Lower lobe of right lung (tissue), 2 donors: ENCODE measurements around the gene KRTAP4-8. TPM values are rescaled to one million over a fixed set of nuclear protein-coding genes. Genes with fewer than 3 reads are reported as not detected.
"Not testable (repeated sequence)": the region's sequence is repeated elsewhere in the genome, so short reads cannot be mapped to it uniquely, and the experiment has no call there.

Source experiments
- ATAC-seq, 2 donors: fragments of 200-7000 bp; cut with Tn5 transposase; one replicate each; pipeline ENCODE4 v1.9.1; 2020 to 2022; ENCODE audit warnings: mild to moderate bottlenecking in 2 of 2, moderate library complexity in 2 of 2
- DNase-seq: peaks from one replicate; pipeline ENCODE4 v3.0.0-alpha.2; 2020
- H3K27ac ChIP-seq: fragments of 200-600 bp; one replicate; pipeline ENCODE4 v1.8.0; 2022
- H3K27me3 ChIP-seq: fragments of 200-600 bp; one replicate; pipeline ENCODE4 v1.8.0; 2022; ENCODE audit warnings: low read depth
- H3K36me3 ChIP-seq: fragments of 200-600 bp; one replicate; pipeline ENCODE4 v1.8.0; 2022; ENCODE audit warnings: mild to moderate bottlenecking
- H3K4me1 ChIP-seq: fragments of 200-600 bp; one replicate; pipeline ENCODE4 v1.8.0; 2022
- H3K4me3 ChIP-seq: fragments of 200-600 bp; one replicate; pipeline ENCODE4 v1.8.0; 2022; ENCODE audit warnings: mild to moderate bottlenecking
- H3K9me3 ChIP-seq: fragments of 200-600 bp; one replicate; pipeline ENCODE4 v1.8.0; 2022
- CTCF ChIP-seq: fragments of 200-600 bp; IDR thresholded peaks from one replicate; pipeline ENCODE4 v1.8.0; 2022; ENCODE audit warnings: antibody characterized with exemption, mild to moderate bottlenecking
- intact Hi-C: fragments of 100-400 bp; cut with DNase I; formaldehyde crosslinking; loops from one replicate; pipeline ENCODE4 v1.11.0; 2022
- total RNA-seq: library from RNA; stranded (reverse); fragmentation: NEBNext Ultra II Directional; extraction: Animal tissue kit (Norgen Biotek cat#: 25700); gene quantifications from one replicate; pipeline ENCODE4 v1.2.1, GENCODE V29; 2021
- donor health status: DM: no; HTN: yes; CAD: no; lungs with severe emphysema.

KRTAP4-8 gene
- total RNA-seq, 1 donor from 2014 or later: not detected

DNA sequence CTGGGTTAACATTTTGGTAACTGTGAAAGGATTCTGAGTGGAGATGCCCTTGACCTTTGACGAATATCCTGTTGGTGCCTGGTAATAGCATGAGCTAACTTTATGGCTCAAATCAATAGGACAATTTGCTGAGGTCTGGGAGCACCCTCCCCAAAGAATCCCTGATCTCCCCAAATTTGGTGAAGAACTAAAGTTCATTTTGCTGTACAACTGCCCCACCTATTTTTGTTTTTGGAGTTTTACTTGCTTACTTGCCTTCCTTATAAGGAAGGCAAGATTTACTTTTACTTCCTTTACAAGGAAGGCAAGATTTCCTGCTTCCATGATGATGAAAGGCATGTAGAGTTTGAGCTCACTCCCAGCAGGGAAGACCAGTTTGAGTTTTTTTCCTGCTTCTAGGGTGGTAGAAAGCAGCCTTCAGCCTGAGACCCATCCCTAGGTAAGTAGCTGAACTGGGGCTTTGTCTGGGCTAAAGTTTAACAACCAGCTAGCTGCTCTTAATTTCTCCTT lies 10.1 kb upstream of the KRTAP4-8 start:
- Histone ChIP-seq H3K9me3 (no peaks in the 10 kb centered on the region), H3K4me1 (no peaks in the 10 kb centered on the region), H3K27me3 (no peaks in the 10 kb centered on the region), H3K27ac (no peak overlapping the region), H3K4me3 (no peak overlapping the region), H3K36me3 (no peaks in the 10 kb centered on the region)
- TF ChIP-seq CTCF: no peak
- intact Hi-C loops: no loop called here
- ATAC-seq: no peak
- no peak for DNase-seq

DNA sequence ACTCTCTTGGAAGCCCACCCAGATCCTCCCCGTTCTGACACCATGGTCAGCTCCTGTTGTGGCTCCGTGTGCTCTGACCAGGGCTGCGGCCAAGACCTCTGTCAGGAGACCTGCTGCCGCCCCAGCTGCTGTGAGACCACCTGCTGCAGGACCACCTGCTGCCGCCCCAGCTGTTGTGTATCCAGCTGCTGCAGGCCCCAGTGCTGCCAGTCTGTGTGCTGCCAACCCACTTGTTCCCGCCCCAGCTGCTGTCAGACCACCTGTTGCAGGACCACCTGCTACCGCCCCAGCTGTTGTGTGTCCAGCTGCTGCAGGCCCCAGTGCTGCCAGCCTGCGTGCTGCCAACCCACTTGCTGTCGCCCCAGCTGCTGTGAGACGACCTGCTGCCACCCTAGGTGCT lies 7.4 kb upstream of the KRTAP4-8 start, which contains the start of gene KRTAP4-9:
TSS of gene KRTAP4-9 (plus strand) at position 43 of the 400 bp plus-strand sequence. CDS start at position 43, 0 bp downstream.
- DNase-seq, intact Hi-C loops, H3K27ac ChIP-seq, H3K36me3 ChIP-seq, H3K4me3 ChIP-seq, H3K9me3 ChIP-seq, H3K4me1 ChIP-seq, ATAC-seq, H3K27me3 ChIP-seq: not testable (repeated sequence)

GRCh38 chr17:41104386-41105038 lies 6.6 kb upstream of the KRTAP4-8 start:
- DNase-seq, H3K27ac ChIP-seq, ATAC-seq, H3K36me3 ChIP-seq, intact Hi-C loops, H3K4me1 ChIP-seq, H3K9me3 ChIP-seq, H3K27me3 ChIP-seq, H3K4me3 ChIP-seq: not testable (repeated sequence)

- H3K36me3 ChIP-seq: no peaks in the 10 kb centered on the region
Observed at GRCh38 chr17:41103896-41104295, 6.0 kb upstream of the KRTAP4-8 start.

DNA sequence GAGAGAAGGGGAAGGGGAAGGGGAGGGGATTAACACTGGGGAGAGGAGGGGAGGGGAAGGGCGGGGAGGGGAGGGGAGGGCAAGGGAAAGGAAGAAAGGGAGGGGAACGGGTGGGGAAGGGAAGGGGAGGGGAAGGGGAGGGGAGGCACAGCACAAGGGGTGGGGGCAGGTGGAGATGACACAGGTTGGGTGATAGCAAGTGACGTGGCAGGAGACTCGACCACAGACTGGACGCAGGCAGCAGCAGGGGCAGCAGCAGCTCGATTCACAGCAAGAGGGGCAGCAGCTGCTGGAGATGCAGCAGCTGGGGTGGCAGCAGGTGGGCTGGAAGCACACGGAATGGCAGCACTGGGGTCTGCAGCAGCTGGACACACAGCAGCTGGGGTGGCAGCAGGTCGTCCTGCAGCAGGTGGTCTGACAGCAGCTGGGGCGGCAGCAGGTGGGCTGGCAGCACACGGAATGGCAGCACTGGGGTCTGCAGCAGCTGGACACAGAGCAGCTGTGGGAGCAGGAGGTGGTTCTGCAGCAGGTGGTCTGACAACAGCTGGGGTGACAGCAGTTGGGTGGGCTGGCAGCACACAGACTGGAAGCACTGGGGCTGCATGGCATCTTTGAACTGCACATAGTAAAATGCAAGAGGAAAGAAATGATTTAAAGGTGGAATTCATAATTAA lies 3.8 kb upstream of the KRTAP4-8 start, which contains the start of gene KRTAP4-16:
TSS of gene KRTAP4-16 (minus strand) at position 624 of the 674 bp plus-strand sequence. CDS start at position 624, 0 bp downstream.
- TF ChIP-seq CTCF: no peak
- intact Hi-C loops: no loop called here
- no peak within 1 kb of the TSS for H3K27ac ChIP-seq
- no peak within 1 kb of the TSS for H3K4me3 ChIP-seq
- H3K9me3 ChIP-seq: no peaks in the 10 kb centered on the region
- H3K4me1 ChIP-seq: no peaks in the 10 kb centered on the region
- ATAC-seq (no peak), DNase-seq (no peak)
- no peaks in the 10 kb centered on the region for H3K36me3 ChIP-seq
- H3K27me3 ChIP-seq: no peaks in the 10 kb centered on the region

More at GRCh38 chr17:41103896-41104295, 6.0 kb upstream of the KRTAP4-8 start:
- TF ChIP-seq CTCF: no peak
- ATAC-seq (no peak), DNase-seq (no peak)
- no peaks in the 10 kb centered on the region for H3K9me3 ChIP-seq
- intact Hi-C loops: no loop called here
- H3K4me3 ChIP-seq: no peak overlapping the region
- H3K27me3 ChIP-seq: no peaks in the 10 kb centered on the region
- H3K4me1 ChIP-seq: no peaks in the 10 kb centered on the region
- no peak overlapping the region for H3K27ac ChIP-seq

DNA sequence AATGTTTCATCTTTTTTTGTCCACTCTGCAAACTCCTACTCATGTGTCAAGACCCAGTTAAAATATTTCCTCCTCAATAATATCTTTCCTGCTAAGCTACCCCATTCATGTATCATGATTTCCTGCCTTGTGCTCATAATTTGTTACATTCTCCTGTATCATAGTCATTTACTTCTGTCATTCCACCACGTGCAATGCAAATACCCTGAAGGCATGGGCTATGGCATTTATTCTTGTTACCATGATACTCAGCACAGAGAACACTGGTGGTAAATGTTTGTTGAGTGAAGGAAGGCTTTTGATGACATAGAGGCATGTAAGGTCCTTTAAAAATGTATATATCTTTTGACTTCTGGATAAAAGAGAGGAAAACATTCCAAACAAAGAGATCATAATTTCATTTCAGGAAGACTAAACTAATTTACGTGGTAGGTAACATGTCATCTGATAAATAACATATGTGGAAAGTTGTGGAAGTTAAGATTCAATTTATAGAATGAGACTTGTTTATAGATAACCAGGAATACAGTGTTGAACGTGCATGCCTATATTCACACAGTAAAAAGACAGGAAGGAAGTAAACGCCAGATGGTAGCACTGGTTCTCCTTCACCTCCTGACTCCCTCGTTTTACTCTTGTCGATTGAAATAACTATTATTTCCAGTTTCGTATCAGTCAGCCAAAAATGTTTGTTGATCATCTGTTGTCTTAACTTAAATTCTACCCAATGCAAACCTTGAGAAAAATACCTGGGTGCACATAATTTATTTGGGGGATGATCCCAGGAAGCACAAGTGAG lies 1.9 kb upstream of the KRTAP4-8 start:
- H3K27ac ChIP-seq, intact Hi-C loops, H3K9me3 ChIP-seq, ATAC-seq, H3K36me3 ChIP-seq, H3K4me3 ChIP-seq, DNase-seq, H3K4me1 ChIP-seq, H3K27me3 ChIP-seq: not testable (repeated sequence)
